GM18507 (cell line): Measurements from ENCODE around the gene MUC6.

Experiments used
- DNase-seq: peaks from one replicate; pipeline ENCODE4 v3.0.0; 2011; ENCODE audit warnings: low read depth; ENCODE audit not compliant: insufficient read length; ENCODE audit errors: extremely low spot score
- FAIRE-seq: peaks from 2 replicates; lab custom pipeline; 2011; peaks lifted over from hg19 to GRCh38; lab: Jason Lieb, UNC

MUC6 gene, protein sequence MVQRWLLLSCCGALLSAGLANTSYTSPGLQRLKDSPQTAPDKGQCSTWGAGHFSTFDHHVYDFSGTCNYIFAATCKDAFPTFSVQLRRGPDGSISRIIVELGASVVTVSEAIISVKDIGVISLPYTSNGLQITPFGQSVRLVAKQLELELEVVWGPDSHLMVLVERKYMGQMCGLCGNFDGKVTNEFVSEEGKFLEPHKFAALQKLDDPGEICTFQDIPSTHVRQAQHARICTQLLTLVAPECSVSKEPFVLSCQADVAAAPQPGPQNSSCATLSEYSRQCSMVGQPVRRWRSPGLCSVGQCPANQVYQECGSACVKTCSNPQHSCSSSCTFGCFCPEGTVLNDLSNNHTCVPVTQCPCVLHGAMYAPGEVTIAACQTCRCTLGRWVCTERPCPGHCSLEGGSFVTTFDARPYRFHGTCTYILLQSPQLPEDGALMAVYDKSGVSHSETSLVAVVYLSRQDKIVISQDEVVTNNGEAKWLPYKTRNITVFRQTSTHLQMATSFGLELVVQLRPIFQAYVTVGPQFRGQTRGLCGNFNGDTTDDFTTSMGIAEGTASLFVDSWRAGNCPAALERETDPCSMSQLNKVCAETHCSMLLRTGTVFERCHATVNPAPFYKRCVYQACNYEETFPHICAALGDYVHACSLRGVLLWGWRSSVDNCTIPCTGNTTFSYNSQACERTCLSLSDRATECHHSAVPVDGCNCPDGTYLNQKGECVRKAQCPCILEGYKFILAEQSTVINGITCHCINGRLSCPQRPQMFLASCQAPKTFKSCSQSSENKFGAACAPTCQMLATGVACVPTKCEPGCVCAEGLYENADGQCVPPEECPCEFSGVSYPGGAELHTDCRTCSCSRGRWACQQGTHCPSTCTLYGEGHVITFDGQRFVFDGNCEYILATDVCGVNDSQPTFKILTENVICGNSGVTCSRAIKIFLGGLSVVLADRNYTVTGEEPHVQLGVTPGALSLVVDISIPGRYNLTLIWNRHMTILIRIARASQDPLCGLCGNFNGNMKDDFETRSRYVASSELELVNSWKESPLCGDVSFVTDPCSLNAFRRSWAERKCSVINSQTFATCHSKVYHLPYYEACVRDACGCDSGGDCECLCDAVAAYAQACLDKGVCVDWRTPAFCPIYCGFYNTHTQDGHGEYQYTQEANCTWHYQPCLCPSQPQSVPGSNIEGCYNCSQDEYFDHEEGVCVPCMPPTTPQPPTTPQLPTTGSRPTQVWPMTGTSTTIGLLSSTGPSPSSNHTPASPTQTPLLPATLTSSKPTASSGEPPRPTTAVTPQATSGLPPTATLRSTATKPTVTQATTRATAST (N-terminal part only)

DNA sequence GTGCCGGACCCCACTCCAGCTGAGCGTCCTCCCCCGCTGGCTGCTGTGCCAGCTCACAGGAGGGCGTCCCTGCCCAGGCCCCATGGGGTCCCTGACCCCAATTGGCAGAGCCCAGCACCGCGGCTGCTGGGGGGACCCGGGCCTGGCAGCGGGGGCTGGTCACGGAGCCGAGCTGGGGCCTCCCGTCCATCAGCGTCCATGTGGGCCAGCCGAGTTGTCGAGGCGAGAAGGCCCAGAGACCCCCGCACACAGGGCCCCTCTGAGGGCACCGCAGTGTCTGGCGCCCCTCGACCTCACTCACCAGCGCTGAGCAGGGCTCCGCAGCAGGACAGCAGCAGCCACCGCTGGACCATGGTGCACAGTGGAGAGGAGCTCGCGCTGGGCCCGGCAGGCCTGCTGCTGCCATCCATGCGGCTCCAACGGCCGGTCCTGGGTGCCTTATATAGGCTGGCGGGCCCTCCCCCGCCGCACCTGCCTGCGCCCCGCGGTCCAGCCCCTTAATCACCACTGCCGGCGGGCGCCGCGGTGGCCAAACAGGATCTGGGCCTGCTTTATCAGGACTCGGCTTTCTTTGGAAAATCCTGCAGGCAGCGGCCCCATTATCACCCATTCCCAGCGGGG, at the start of gene MUC6:
Gene MUC6, minus strand, starts transcription at position 416 of the 621 bp plus-strand sequence. Its CDS starts 63 bp downstream, at position 353.
- DNase-seq (no peak), FAIRE-seq (no peak)

- FAIRE-seq, result no peak
- DNase-seq, result no peak
These were observed 49.1 kb upstream of the MUC6 start for GRCh38 chr11:1085440-1086170.

DNA sequence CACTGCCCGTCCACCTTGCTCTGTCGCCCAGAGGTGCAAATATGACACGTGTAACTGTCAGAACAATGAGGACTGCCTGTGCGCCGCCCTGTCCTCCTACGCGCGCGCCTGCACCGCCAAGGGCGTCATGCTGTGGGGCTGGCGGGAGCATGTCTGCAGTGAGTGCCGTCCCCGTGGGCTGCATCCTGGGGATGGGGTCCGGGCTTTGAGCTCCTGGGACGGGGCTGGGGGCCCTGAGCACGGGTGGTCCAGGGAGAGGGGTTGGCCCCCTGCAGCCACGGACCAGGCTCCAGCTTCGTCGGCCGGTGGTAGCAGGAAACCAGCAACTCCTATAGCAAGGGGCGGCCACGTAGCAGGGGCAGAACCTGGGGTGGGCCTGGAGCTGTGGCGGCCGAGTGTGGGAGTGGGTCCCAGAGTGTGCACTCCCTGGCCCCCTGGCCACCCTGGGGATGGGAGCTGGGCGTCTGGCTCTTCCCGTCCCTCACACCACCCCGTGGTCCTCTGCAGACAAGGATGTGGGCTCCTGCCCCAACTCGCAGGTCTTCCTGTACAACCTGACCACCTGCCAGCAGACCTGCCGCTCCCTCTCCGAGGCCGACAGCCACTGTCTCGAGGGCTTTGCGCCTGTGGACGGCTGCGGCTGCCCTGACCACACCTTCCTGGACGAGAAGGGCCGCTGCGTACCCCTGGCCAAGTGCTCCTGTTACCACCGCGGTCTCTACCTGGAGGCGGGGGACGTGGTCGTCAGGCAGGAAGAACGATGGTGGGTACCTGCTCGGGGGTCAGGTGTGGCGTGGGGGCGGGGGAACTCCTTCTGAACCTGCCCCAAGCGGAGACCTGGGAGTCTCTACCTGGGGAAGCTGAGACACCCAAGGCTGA, 48.3 kb upstream of the MUC6 start:
- FAIRE-seq (no peak), DNase-seq (no peak)

GRCh38 chr11:1083621-1084551, 47.4 kb upstream of the MUC6 start:
- no peak for DNase-seq
- no peak for FAIRE-seq

DNA sequence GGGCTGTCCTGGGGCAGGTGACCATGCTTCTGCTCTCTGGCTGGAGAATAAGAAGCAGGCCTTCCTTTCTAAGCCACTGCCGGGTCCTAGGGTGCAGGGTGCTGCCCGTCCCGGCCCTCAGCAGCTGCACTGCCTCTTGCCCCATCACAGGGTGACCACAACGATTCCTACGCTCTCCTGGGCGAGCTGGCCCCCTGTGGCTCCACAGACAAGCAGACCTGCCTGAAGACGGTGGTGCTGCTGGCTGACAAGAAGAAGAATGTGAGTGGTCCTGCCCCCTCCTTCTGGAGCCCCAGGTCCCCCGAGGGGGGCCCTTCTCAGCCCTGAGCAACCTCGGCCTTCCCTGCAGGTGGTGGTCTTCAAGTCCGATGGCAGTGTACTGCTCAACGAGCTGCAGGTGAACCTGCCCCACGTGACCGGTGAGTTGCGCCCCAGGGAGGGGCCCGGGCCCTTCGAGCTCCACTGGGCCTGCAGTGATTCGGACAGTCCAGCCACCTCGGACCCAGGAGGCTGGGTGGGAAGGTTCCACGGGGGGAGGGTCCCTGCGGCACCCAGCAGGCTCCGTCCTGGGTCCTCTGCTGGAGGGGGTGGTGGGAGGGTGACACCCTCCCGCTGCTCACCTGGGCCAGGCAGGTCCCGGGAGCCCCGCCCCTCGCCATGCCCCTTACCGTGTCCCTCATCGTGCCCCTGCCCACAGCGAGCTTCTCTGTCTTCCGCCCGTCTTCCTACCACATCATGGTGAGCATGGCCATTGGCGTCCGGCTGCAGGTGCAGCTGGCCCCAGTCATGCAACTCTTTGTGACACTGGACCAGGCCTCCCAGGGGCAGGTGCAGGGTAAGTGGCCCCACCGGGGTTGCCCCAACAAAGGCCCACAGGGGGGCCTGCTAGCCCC, 46.5 kb upstream of the MUC6 start:
- DNase-seq, result no peak
- FAIRE-seq, result no peak

DNA sequence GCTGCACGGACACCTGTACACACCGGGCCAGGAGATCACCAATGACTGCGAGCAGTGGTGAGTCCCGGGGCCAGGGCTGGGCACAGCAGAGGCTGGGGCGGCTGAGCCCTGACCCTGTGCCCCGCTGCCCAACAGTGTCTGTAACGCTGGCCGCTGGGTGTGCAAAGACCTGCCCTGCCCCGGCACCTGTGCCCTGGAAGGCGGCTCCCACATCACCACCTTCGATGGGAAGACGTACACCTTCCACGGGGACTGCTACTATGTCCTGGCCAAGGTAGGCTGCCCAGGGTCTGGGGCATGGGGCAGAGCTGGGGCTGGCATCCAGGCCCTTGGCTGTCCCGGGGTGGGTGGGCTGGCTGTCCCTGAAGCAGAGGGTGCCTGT, 45.8 kb upstream of the MUC6 start:
- DNase-seq, result no peak
- no peak for FAIRE-seq

- FAIRE-seq (no peak), DNase-seq (no peak)
These were observed 45.2 kb upstream of the MUC6 start for GRCh38 chr11:1081601-1082311.

DNA sequence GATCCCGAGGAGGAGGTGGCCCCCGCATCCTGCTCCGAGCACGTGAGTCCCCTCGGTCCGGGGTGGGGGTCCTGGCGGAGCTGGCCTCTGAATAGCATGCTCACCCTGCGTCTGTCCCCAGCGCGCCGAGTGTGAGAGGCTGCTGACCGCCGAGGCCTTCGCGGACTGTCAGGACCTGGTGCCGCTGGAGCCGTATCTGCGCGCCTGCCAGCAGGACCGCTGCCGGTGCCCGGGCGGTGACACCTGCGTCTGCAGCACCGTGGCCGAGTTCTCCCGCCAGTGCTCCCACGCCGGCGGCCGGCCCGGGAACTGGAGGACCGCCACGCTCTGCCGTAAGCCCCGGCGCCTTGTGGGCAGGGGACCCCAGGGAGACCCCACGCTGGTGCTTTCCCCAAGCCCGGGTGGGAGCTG, 41.7 kb upstream of the MUC6 start:
- no peak for DNase-seq
- FAIRE-seq, result no peak

DNA sequence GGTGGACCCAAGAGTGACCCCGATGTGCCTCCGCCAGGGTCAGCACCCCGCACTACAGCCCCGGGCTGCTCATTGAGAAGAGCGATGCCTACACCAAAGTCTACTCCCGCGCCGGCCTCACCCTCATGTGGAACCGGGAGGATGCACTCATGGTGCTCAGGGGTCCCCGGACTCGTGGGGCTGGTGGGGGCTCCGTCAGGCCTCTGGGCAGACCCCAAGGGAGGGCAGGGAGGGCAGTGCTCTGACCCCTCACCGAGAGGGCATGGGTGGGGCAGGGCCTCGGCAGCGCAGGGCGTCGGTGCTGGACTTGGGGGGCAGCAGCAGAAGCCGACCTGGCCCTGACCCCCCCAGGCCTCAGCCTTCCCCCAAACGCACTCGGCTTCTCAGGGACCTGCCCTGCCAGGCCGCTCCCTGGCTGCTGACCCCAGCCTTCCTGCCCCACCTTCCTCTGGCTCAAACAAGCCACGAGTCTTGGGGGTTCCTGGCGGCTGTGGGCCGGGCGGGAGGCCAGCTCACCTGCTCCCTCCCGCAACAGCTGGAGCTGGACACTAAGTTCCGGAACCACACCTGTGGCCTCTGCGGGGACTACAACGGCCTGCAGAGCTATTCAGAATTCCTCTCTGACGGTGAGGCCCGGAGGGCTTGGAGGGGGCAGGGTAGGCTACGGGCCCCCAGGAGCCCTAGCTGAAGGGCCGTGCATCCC, 41.0 kb upstream of the MUC6 start:
- DNase-seq (no peak), FAIRE-seq (no peak)

DNA sequence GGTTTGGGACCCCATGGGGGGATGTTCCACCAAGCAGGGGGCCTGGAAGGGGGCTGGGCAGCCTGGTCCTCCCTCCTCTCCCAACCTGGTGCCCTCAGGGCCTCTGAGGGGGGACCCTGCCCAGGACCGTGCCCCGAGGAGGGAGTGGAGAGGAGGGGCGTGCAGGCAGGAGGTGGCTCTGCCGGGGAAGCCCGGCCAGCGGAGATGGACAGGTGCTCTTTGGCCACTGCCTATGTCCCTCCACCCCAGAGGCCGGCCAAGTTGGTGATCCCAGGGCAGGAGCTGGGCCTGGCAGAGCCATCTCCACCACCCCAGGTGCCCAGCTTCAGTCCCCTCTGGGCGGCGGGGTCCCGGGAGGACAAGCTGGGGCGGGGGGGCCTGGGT, 40.5 kb upstream of the MUC6 start:
- DNase-seq (no peak), FAIRE-seq (no peak)

GRCh38 chr11:1076061-1076665, 39.6 kb upstream of the MUC6 start:
- DNase-seq (no peak), FAIRE-seq (no peak)

- FAIRE-seq, result no peak
These were observed 38.9 kb upstream of the MUC6 start for GRCh38 chr11:1075341-1075911.

DNA sequence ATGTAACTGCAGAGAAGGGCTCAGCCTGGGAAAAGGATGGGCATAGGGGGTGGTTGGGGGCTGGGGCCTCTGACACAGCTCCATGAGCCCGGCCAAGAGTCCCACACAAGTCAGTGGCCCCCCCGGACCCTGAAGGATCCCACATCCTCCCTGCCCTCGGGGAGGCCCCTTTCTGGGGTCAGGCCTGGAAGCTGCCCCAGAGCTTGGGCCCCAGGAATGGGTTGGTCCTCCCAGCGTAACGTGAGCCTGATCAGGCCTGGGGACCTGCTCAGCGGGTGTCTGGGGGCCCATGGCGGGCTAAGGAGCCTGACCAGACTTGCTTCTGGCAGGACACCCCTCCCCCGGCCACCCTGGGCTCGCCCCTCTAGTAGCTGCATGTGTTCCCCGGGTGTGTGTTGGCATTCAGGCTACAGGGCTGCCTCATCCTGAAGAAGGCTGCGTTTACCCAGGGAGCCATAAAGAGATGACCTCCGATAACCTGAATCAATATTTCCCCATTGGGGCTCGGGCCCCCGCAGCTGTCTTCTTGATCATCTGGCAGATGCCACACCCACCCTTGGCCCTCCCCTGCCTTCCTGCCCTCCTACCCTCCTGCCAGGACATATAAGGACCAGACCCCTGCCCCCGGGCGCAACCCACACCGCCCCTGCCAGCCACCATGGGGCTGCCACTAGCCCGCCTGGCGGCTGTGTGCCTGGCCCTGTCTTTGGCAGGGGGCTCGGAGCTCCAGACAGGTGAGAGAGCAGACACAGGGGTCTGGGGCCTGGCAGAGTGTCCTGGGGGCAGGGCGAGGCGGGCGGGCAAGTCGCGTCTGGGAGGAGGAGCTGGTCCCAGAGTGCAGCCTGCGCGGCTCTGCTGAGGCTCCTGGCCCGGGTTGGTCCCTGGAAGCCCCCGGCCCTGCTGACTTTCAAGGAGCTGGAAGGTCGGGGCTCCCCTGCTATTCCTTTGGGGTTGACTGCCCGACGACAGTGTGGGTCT, 38.0 kb upstream of the MUC6 start, which contains the start of gene MUC2:
Gene MUC2, plus strand, starts transcription at position 631 of the 978 bp plus-strand sequence.
- DNase-seq, result no peak

More at GRCh38 chr11:1075341-1075911, 38.9 kb upstream of the MUC6 start:
- no peak for DNase-seq

More for the DNA sequence above, 38.0 kb upstream of the MUC6 start, which contains the start of gene MUC2:
- FAIRE-seq, result no peak
